ENCODE results near the gene SLC46A1. TPM values are rescaled to one million over a fixed set of nuclear protein-coding genes. Genes with fewer than 3 reads are reported as not detected.

SLC46A1 gene
- polyA plus RNA-seq, 1 donor from 2014 or later, result 2.4 TPM

- H3K36me3 Mint-ChIP-seq, result peaks cover 7% of the 10 kb centered on the region
- no peaks in the 10 kb centered on the region for H3K9me3 Mint-ChIP-seq
- H3K4me3 Mint-ChIP-seq, result peak overlapping the region in 1 of 4 donors; percentile 12
- peak overlapping the region in 1 of 3 donors; percentile 72 for H3K27ac Mint-ChIP-seq
- H3K4me1 Mint-ChIP-seq, result peaks cover under 1 to 16% (median 4%) of the 10 kb centered on the region in 3 donors
- H3K27me3 Mint-ChIP-seq, result peaks cover 10% of the 10 kb centered on the region
Observed at GRCh38 chr17:28379814-28380801, 25.9 kb downstream of the SLC46A1 start.

- peaks cover under 1% of the 10 kb centered on the region for H3K36me3 Mint-ChIP-seq
- H3K4me3 Mint-ChIP-seq, result peak overlapping the region; percentile 12 to 75 (median 66)
- peak overlapping the region in 1 of 3 donors; percentile 53 for H3K27ac Mint-ChIP-seq
- H3K9me3 Mint-ChIP-seq, result no peaks in the 10 kb centered on the region
- H3K27me3 Mint-ChIP-seq, result no peaks in the 10 kb centered on the region
- peaks cover 4 to 15% (median 12%) of the 10 kb centered on the region in 3 donors for H3K4me1 Mint-ChIP-seq
Observed at GRCh38 chr17:28372945-28373274, 33.1 kb downstream of the SLC46A1 start.

GRCh38 chr17:28372203-28372944, 33.6 kb downstream of the SLC46A1 start:
- no peaks in the 10 kb centered on the region for H3K36me3 Mint-ChIP-seq
- H3K27me3 Mint-ChIP-seq, result no peaks in the 10 kb centered on the region
- peak overlapping the region; percentile 71 to 87 (median 80) for H3K4me3 Mint-ChIP-seq
- no peaks in the 10 kb centered on the region for H3K9me3 Mint-ChIP-seq
- H3K4me1 Mint-ChIP-seq, result peaks cover 4 to 15% (median 12%) of the 10 kb centered on the region in 3 donors
- peak overlapping the region in 1 of 3 donors; percentile 86 for H3K27ac Mint-ChIP-seq

- Mint-ChIP-seq H3K4me3 (peak within 1 kb of the TSS; percentile 71 to 98 (median 92)), H3K27me3 (no peaks in the 10 kb centered on the region), H3K4me1 (peaks cover 4 to 15% (median 12%) of the 10 kb centered on the region in 3 donors)
Observed at GRCh38 chr17:28371245-28372202, 34.5 kb downstream of the SLC46A1 start, which contains the start of gene SARM1. Gene SARM1, plus strand, starts transcription at chr17:28371694. Its CDS starts 339 bp downstream, at chr17:28372033.

GRCh38 chr17:28370744-28371103, 35.3 kb downstream of the SLC46A1 start:
- Mint-ChIP-seq H3K4me3 (peak overlapping the region; percentile 71 to 98 (median 92)), H3K36me3 (no peaks in the 10 kb centered on the region), H3K27me3 (no peaks in the 10 kb centered on the region), H3K9me3 (no peaks in the 10 kb centered on the region), H3K4me1 (peaks cover 4 to 15% (median 12%) of the 10 kb centered on the region in 3 donors), H3K27ac (peak overlapping the region; percentile 8 to 90 (median 80))

More at GRCh38 chr17:28371245-28372202, 34.5 kb downstream of the SLC46A1 start, which contains the start of gene SARM1:
- Mint-ChIP-seq H3K36me3 (no peaks in the 10 kb centered on the region), H3K9me3 (no peaks in the 10 kb centered on the region), H3K27ac (peak within 1 kb of the TSS; percentile 8 to 90 (median 86))

GRCh38 chr17:28370035-28370743, 35.8 kb downstream of the SLC46A1 start, which contains the start of gene VTN:
Gene VTN, minus strand, starts transcription at chr17:28370307. Its CDS starts 104 bp downstream, at chr17:28370203.
- Mint-ChIP-seq H3K27ac (peak within 1 kb of the TSS; percentile 8 to 90 (median 80)), H3K4me3 (peak within 1 kb of the TSS; percentile 71 to 98 (median 92)), H3K9me3 (no peaks in the 10 kb centered on the region), H3K4me1 (peaks cover 4 to 15% (median 12%) of the 10 kb centered on the region in 3 donors), H3K36me3 (no peaks in the 10 kb centered on the region), H3K27me3 (no peaks in the 10 kb centered on the region)

GRCh38 chr17:28369684-28370034, 36.4 kb downstream of the SLC46A1 start:
- Mint-ChIP-seq H3K27ac (peak overlapping the region in 1 of 3 donors; percentile 8), H3K9me3 (no peaks in the 10 kb centered on the region)

GRCh38 chr17:28368915-28369683, 36.9 kb downstream of the SLC46A1 start:
- peak overlapping the region in 2 of 4 donors; percentile 21 to 43 for H3K4me3 Mint-ChIP-seq
- peaks cover 0 to 15% (median 12%) of the 10 kb centered on the region in 3 donors for H3K4me1 Mint-ChIP-seq
- H3K27ac Mint-ChIP-seq, result peak overlapping the region in 1 of 3 donors; percentile 8
- no peaks in the 10 kb centered on the region for H3K27me3 Mint-ChIP-seq
- H3K36me3 Mint-ChIP-seq, result no peaks in the 10 kb centered on the region
- H3K9me3 Mint-ChIP-seq, result no peaks in the 10 kb centered on the region

More at GRCh38 chr17:28369684-28370034, 36.4 kb downstream of the SLC46A1 start:
- H3K27me3 Mint-ChIP-seq, result no peaks in the 10 kb centered on the region
- H3K4me1 Mint-ChIP-seq, result peaks cover 0 to 15% (median 12%) of the 10 kb centered on the region in 3 donors
- H3K36me3 Mint-ChIP-seq, result no peaks in the 10 kb centered on the region
- peak overlapping the region in 2 of 4 donors; percentile 55 to 71 for H3K4me3 Mint-ChIP-seq

GRCh38 chr17:28368306-28368831, 37.6 kb downstream of the SLC46A1 start:
- no peak overlapping the region for H3K27ac Mint-ChIP-seq

GRCh38 chr17:28367641-28368305, 38.2 kb downstream of the SLC46A1 start:
- Mint-ChIP-seq H3K4me3 (peak overlapping the region in 2 of 4 donors; percentile 16 to 27), H3K4me1 (peaks cover 0 to 8% (median 7%) of the 10 kb centered on the region in 3 donors), H3K9me3 (no peaks in the 10 kb centered on the region), H3K36me3 (no peaks in the 10 kb centered on the region), H3K27ac (no peak overlapping the region), H3K27me3 (no peaks in the 10 kb centered on the region)

More at GRCh38 chr17:28368306-28368831, 37.6 kb downstream of the SLC46A1 start:
- Mint-ChIP-seq H3K4me3 (peak overlapping the region in 1 of 4 donors; percentile 16), H3K4me1 (peaks cover 0 to 12% (median 10%) of the 10 kb centered on the region in 3 donors), H3K36me3 (no peaks in the 10 kb centered on the region), H3K9me3 (no peaks in the 10 kb centered on the region), H3K27me3 (no peaks in the 10 kb centered on the region)

- no peaks in the 10 kb centered on the region for H3K36me3 Mint-ChIP-seq
- no peaks in the 10 kb centered on the region for H3K9me3 Mint-ChIP-seq
- peaks cover 0 to 6% (median 6%) of the 10 kb centered on the region in 3 donors for H3K4me1 Mint-ChIP-seq
- no peaks in the 10 kb centered on the region for H3K27me3 Mint-ChIP-seq
- H3K4me3 Mint-ChIP-seq, result peak overlapping the region in 1 of 4 donors; percentile 32
- H3K27ac Mint-ChIP-seq, result peak overlapping the region in 2 of 3 donors; percentile 50 to 65
Observed at GRCh38 chr17:28366605-28367004, 39.4 kb downstream of the SLC46A1 start.

GRCh38 chr17:28365487-28365886, 40.5 kb downstream of the SLC46A1 start:
- Mint-ChIP-seq H3K9me3 (no peaks in the 10 kb centered on the region), H3K36me3 (peaks cover 3% of the 10 kb centered on the region), H3K27me3 (no peaks in the 10 kb centered on the region), H3K4me1 (no peaks in the 10 kb centered on the region), H3K4me3 (no peak overlapping the region), H3K27ac (no peak overlapping the region)

Data from IgD-negative memory B cell (primary cell).